ENCODE data around the gene UBE3B.

DNA sequence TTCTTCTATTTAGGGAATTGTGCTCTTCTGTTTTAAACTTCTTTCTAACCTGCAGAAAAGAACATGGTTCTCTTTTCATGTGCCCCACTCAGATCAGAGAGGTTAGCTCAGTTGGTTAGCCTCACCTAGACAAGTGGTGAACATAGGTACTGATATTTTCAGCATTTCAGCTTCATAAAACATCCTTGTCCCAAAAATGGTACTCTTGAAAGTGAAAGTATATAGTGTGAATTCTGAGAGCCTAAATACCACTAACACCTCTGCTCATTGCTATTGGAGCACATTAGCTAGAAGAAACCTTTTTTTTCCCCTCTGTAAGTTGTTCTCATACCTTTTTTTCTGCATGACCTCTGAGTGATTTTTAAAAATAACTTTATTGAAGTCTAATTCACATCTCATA lies 17.6 kb downstream of the UBE3B start:
- TF ChIP-seq CTCF (IDR thresholded peaks at IDR 0.05; ENCODE audit: insufficient read depth, low read depth, low read length) (no peak), EZH2 (IDR thresholded peaks at IDR 0.05; ENCODE audit: insufficient read depth, low read length) (no peak)
